GM23248 (cell line): ENCODE measurements around the gene HM13. TPM values are rescaled to one million over a fixed set of nuclear protein-coding genes. Genes with fewer than 3 reads are reported as not detected.

Experiments
- DNase-seq: peaks from one replicate; pipeline ENCODE4 v3.0.0-alpha.2; 2015
- H2AFZ ChIP-seq: fragments of 200-600 bp; sonication (generic); 2 replicates; pipeline ENCODE4 v1.6.1; 2016; ENCODE audit warnings: antibody characterized with exemption
- H3F3A ChIP-seq: fragments of 200-600 bp; sonication (generic); 2 replicates; pipeline ENCODE4 v1.6.1; 2016; ENCODE audit warnings: mild to moderate bottlenecking, antibody characterized with exemption, mixed run types; ENCODE audit not compliant: insufficient read depth
- H3K27ac ChIP-seq: fragments of 200-600 bp; sonication (generic); 2 replicates; pipeline ENCODE4 v1.5.1; 2016; ENCODE audit warnings: mild to moderate bottlenecking
- H3K27me3 ChIP-seq: fragments of 200-600 bp; sonication (generic); replicated peaks from 2 replicates; pipeline ENCODE4 v1.6.1; 2016; ENCODE audit warnings: mild to moderate bottlenecking; ENCODE audit not compliant: insufficient read depth
- H3K36me3 ChIP-seq: fragments of 200-600 bp; sonication (generic); 2 replicates; pipeline ENCODE4 v1.6.1; 2016; ENCODE audit warnings: low read depth, mild to moderate bottlenecking
- H3K4me1 ChIP-seq: fragments of 200-600 bp; sonication (generic); 2 replicates; pipeline ENCODE4 v1.6.1; 2016; ENCODE audit warnings: mild to moderate bottlenecking; ENCODE audit not compliant: insufficient read depth
- H3K4me2 ChIP-seq: fragments of 200-600 bp; sonication (generic); one replicate; pipeline ENCODE4 v1.6.1; 2016; ENCODE audit warnings: mild to moderate bottlenecking; ENCODE audit not compliant: unreplicated experiment
- H3K4me3 ChIP-seq: fragments of 200-600 bp; sonication (generic); 2 replicates; pipeline ENCODE4 v1.5.1; 2016; ENCODE audit warnings: mild to moderate bottlenecking
- H3K79me2 ChIP-seq: fragments of 200-600 bp; sonication (generic); 2 replicates; pipeline ENCODE4 v1.6.1; 2016; ENCODE audit warnings: mild to moderate bottlenecking; ENCODE audit not compliant: insufficient read depth
- H3K9ac ChIP-seq: fragments of 200-600 bp; sonication (generic); 2 replicates; pipeline ENCODE4 v1.6.1; 2016; ENCODE audit warnings: mild to moderate bottlenecking
- H3K9me2 ChIP-seq: fragments of 200-600 bp; sonication (generic); 2 replicates; pipeline ENCODE4 v1.6.1; 2016; ENCODE audit warnings: mixed run types, mild to moderate bottlenecking, moderate library complexity; ENCODE audit not compliant: insufficient read depth
- H3K9me3 ChIP-seq: fragments of 200-600 bp; sonication (generic); one replicate; pipeline ENCODE4 v1.6.1; 2017; ENCODE audit warnings: low read depth
- H4K20me1 ChIP-seq: fragments of 200-600 bp; sonication (generic); 2 replicates; pipeline ENCODE4 v1.6.0; 2016; ENCODE audit not compliant: insufficient read depth
- EZH2 ChIP-seq: fragments of 200-600 bp; sonication (generic); IDR thresholded peaks from 2 replicates; pipeline ENCODE4 v1.6.1; 2018; ENCODE audit warnings: antibody characterized with exemption, mild to moderate bottlenecking; ENCODE audit not compliant: insufficient read depth, poor library complexity, severe bottlenecking
- EZH2phosphoT487 ChIP-seq: fragments of 200-600 bp; sonication (generic); IDR thresholded peaks from 2 replicates; pipeline ENCODE4 v1.6.1; 2018; ENCODE audit warnings: antibody characterized with exemption, moderate library complexity, mild to moderate bottlenecking, low read depth; ENCODE audit not compliant: insufficient read depth
- WGBS, 2 experiments: methylation state at CpG; one replicate each; pipeline ENCODE4 v1.1.6; 2015 to 2017; ENCODE audit warnings: low lambda C conversion rate in 2 of 2, low coverage in 1 of 2; ENCODE audit errors: missing lambda C conversion rate in 2 of 2; 5-methylcytosine and 5-hydroxymethylcytosine counted together
- in situ Hi-C: fragments of 300-500 bp; cut with MboI; formaldehyde crosslinking; loops from 2 replicates; pipeline ENCODE4 v1.15.0; 2020
- polyA plus RNA-seq: library from polyadenylated mRNA; unstranded; fragments of >200 nt; fragmentation: Nextera tagmentation; extraction: Ambion mirVana; gene quantifications from 2 replicates; pipeline ENCODE4 v1.2.1, GENCODE V29; 2016
- total RNA-seq: library from RNA; depleted of rRNA; stranded (reverse); fragments of >200 nt; shearing (Covaris generic); gene quantifications from 2 replicates; pipeline ENCODE4 v1.2.3, GENCODE V29; 2014

The HM13 gene
- total and polyA plus RNA-seq, 2 experiments from 2014 or later, result 117 to 424 TPM

DNA sequence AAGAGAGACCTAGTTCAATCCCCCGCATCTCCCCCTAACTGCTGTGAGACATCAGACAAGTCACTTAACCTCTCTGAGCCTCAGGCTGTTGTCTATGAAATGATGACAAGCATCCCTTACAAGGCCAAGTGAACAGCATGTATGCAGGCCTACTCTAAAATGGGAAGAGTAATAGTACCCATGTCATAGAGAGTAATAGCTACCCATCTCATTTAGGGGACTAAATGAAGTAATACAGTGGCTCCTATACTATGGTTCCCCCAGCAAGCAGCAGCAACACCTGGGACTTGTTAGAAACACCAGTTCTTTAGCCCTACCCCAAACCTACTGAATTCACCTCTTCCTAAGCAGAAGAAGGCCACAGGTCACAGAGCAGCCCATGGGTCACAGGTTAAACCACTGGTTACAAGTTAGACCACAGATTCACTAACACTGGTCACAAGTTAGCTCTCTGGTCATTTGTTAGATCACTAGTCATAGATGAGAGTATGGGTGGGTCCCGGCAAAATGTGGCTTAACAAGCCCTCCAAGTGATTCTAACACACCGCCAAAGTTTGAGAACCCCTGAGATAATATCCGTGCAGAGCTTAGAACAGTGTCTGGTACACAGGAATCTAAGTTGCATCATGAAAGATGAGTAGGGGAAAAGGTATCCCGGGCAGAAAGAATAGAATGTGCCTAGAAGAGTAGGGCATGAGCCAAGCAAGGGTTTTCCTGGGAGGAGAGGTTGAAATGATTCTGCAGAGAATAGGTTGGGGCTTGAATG, 40.7 kb upstream of the HM13 start:
- H3K9me3 ChIP-seq, result no peaks in the 10 kb centered on the region
- H3K36me3 ChIP-seq, result no peaks in the 10 kb centered on the region
- no peak overlapping the region for H3K4me3 ChIP-seq
- no peaks in the 10 kb centered on the region for H3K9me2 ChIP-seq
- H3K9ac ChIP-seq, result no peak overlapping the region
- no peak overlapping the region for H3K4me2 ChIP-seq
- no peak overlapping the region for H3K27ac ChIP-seq
- 80 to 84% methylated on average over 5 of the region's 5 CpGs for WGBS, 2 experiments
- no peaks in the 10 kb centered on the region for H3F3A ChIP-seq
- no peaks in the 10 kb centered on the region for H4K20me1 ChIP-seq
- H3K4me1 ChIP-seq, result no peaks in the 10 kb centered on the region
- no peaks in the 10 kb centered on the region for H3K79me2 ChIP-seq
- in situ Hi-C loops, result no loop called here
- peak; percentile 6 for DNase-seq
- no peak for TF ChIP-seq EZH2phosphoT487
- no peak for TF ChIP-seq EZH2
- peaks cover 23% of the 10 kb centered on the region for H3K27me3 ChIP-seq
- H2AFZ ChIP-seq, result no peak overlapping the region

GRCh38 chr20:31474097-31474436, 40.2 kb upstream of the HM13 start:
- H4K20me1 ChIP-seq, result no peaks in the 10 kb centered on the region
- H2AFZ ChIP-seq, result no peak overlapping the region
- H3K9me3 ChIP-seq, result no peaks in the 10 kb centered on the region
- in situ Hi-C loops, result no loop called here
- no peaks in the 10 kb centered on the region for H3K9me2 ChIP-seq
- no peak overlapping the region for H3K27ac ChIP-seq
- H3K4me3 ChIP-seq, result no peak overlapping the region
- no peaks in the 10 kb centered on the region for H3K79me2 ChIP-seq
- no peak for DNase-seq
- H3K9ac ChIP-seq, result no peak overlapping the region
- no peaks in the 10 kb centered on the region for H3K4me1 ChIP-seq
- H3K27me3 ChIP-seq, result peaks cover 23% of the 10 kb centered on the region
- H3K4me2 ChIP-seq, result no peak overlapping the region
- no peaks in the 10 kb centered on the region for H3K36me3 ChIP-seq
- no peaks in the 10 kb centered on the region for H3F3A ChIP-seq
- TF ChIP-seq EZH2phosphoT487, result no peak
- TF ChIP-seq EZH2, result no peak
- WGBS, 2 experiments, result 83 to 92% methylated on average over 2 of the region's 2 CpGs

DNA sequence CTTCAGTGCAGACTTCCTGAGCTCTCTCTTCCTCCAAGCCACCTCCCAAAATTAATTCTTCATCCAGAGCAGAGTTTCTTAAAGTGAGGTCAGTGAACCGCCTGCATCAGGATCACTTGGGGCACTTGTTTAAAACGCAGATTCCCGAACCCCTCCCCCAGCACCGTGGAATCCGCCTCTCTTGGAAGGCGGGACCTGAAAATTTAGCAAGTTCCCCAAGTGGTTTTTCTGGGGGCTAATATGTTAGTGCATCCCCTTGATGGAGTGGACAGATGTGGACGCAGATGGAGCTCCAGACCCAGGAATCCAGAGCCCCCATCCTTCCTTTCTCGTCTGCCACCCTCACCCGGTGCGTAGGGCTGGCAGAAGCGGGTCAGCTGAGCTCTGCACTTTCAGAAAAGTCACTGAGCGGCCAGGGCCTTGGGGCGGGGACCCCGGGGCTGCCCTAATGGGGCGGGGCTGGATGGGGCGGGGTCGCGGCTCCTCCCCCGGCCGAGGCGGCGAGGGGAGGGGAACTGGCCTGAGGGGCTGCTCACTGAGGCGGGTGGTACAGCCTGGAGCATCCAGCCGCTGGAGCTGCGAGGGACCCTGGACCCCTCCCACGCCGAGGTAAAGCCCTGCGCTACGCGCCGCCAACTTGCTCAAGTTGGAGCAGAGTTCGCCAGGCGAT, 39.3 kb upstream of the HM13 start, which contains the start of the genes DEFB124 and REM1:
Gene DEFB124, minus strand, starts transcription at position 370 of the 670 bp plus-strand sequence. CDS start 2,114 bp downstream, outside the sequence.
Gene REM1, plus strand, starts transcription at position 531 of the 670 bp plus-strand sequence. CDS start 1,158 bp downstream, outside the sequence.
- Histone ChIP-seq H3K36me3 (no peaks in the 10 kb centered on the region), H3K27ac (no peak within 1 kb of the TSS), H3K9ac (no peak within 1 kb of the TSS), H3K9me2 (no peaks in the 10 kb centered on the region), H3F3A (no peaks in the 10 kb centered on the region), H2AFZ (0 out of 2 replicates have a peak within 1 kb of the TSS, but pooled peaks have one; percentile 28), H3K4me3 (no peak within 1 kb of the TSS), H4K20me1 (no peaks in the 10 kb centered on the region), H3K4me2 (no peak within 1 kb of the TSS), H3K27me3 (peaks cover 23% of the 10 kb centered on the region), H3K4me1 (no peaks in the 10 kb centered on the region), H3K79me2 (no peaks in the 10 kb centered on the region), H3K9me3 (no peaks in the 10 kb centered on the region)
- TF ChIP-seq EZH2phosphoT487, result no peak
- TF ChIP-seq EZH2, result no peak
- in situ Hi-C loops, result no loop called here
- no peak for DNase-seq
- 4 to 7% methylated on average over 22 to 26 of the region's 33 CpGs for WGBS, 2 experiments

GRCh38 chr20:31475472-31476293, 38.6 kb upstream of the HM13 start:
- no peak overlapping the region for H3K4me2 ChIP-seq
- H3K79me2 ChIP-seq, result no peaks in the 10 kb centered on the region
- no peak for DNase-seq
- H3K9ac ChIP-seq, result no peak overlapping the region
- H2AFZ ChIP-seq, result 0 out of 2 replicates have a peak overlapping the region, but pooled peaks have one; percentile 28
- no peaks in the 10 kb centered on the region for H3K9me3 ChIP-seq
- no peaks in the 10 kb centered on the region for H3F3A ChIP-seq
- no peak overlapping the region for H3K4me3 ChIP-seq
- no peaks in the 10 kb centered on the region for H3K9me2 ChIP-seq
- 7% methylated on average over 25 to 29 of the region's 29 CpGs for WGBS, 2 experiments
- no peaks in the 10 kb centered on the region for H3K36me3 ChIP-seq
- H3K27me3 ChIP-seq, result peaks cover 23% of the 10 kb centered on the region
- TF ChIP-seq EZH2phosphoT487 (no peak), EZH2 (no peak)
- no peaks in the 10 kb centered on the region for H3K4me1 ChIP-seq
- H4K20me1 ChIP-seq, result no peaks in the 10 kb centered on the region
- H3K27ac ChIP-seq, result no peak overlapping the region
- in situ Hi-C loops, result no loop called here
